ES-I3 (cell line): Measurements from ENCODE around the gene ABCB9.
"Not testable (repeated sequence)": the region's sequence is repeated elsewhere in the genome, so short reads cannot be mapped to it uniquely, and the experiment has no call there.

ENCODE experiments used
- H3K36me3 ChIP-seq: 2 replicates; pipeline ENCODE4 v1.6.1; 2013; ENCODE audit warnings: mild to moderate bottlenecking, low read length, control low read depth, moderate library complexity; ENCODE audit not compliant: insufficient read depth
- H3K4me1 ChIP-seq: 2 replicates; pipeline ENCODE4 v1.6.1; 2013; ENCODE audit warnings: mild to moderate bottlenecking, control low read depth, low read length; ENCODE audit not compliant: insufficient read depth
- H3K9ac ChIP-seq: 2 replicates; pipeline ENCODE4 v1.6.1; 2013; ENCODE audit warnings: low read depth, mild to moderate bottlenecking, low read length, moderate library complexity
- H3K9me3 ChIP-seq: 2 replicates; pipeline ENCODE4 v1.6.1; 2013; ENCODE audit warnings: mild to moderate bottlenecking, low read length, moderate library complexity; ENCODE audit not compliant: control insufficient read depth, insufficient read depth

ABCB9 gene

GRCh38 chr12:122903693-122904034, 62.6 kb downstream of the ABCB9 start:
- no peak overlapping the region for H3K9ac ChIP-seq
- peaks cover 8% of the 10 kb centered on the region; the same call in 1 of the 2 replicates for H3K4me1 ChIP-seq

GRCh38 chr12:122902854-122903692, 63.2 kb downstream of the ABCB9 start:
- H3K9me3 ChIP-seq, result no peaks in the 10 kb centered on the region
- H3K4me1 ChIP-seq, result peaks cover 8% of the 10 kb centered on the region; the same call in 1 of the 2 replicates

More at GRCh38 chr12:122903693-122904034, 62.6 kb downstream of the ABCB9 start:
- Histone ChIP-seq H3K36me3 (no peaks in the 10 kb centered on the region), H3K9me3 (no peaks in the 10 kb centered on the region)

GRCh38 chr12:122899887-122900286, 66.4 kb downstream of the ABCB9 start:
- Histone ChIP-seq H3K9ac (no peak overlapping the region), H3K36me3 (no peaks in the 10 kb centered on the region), H3K4me1 (peaks cover 8% of the 10 kb centered on the region; the same call in 1 of the 2 replicates), H3K9me3 (no peaks in the 10 kb centered on the region)

More at GRCh38 chr12:122902854-122903692, 63.2 kb downstream of the ABCB9 start:
- H3K36me3 ChIP-seq, result no peaks in the 10 kb centered on the region
- H3K9ac ChIP-seq, result no peak overlapping the region

- peaks cover 17% of the 10 kb centered on the region for H3K4me1 ChIP-seq
- H3K9ac ChIP-seq, result no peak overlapping the region
- H3K9me3 ChIP-seq, result no peaks in the 10 kb centered on the region
These were observed 69.6 kb downstream of the ABCB9 start for GRCh38 chr12:122896662-122897061.

GRCh38 chr12:122895704-122896636, 70.3 kb downstream of the ABCB9 start, which contains the start of gene VPS37B:
VPS37B (minus strand) TSS chr12:122896124; CDS start chr12:122896062, 62 bp downstream.
- H3K4me1 ChIP-seq, result peaks cover 24% of the 10 kb centered on the region
- peak within 1 kb of the TSS; percentile 94 for H3K9ac ChIP-seq
- no peaks in the 10 kb centered on the region for H3K36me3 ChIP-seq
- no peaks in the 10 kb centered on the region for H3K9me3 ChIP-seq

More at GRCh38 chr12:122896662-122897061, 69.6 kb downstream of the ABCB9 start:
- no peaks in the 10 kb centered on the region for H3K36me3 ChIP-seq

GRCh38 chr12:122895320-122895703, 71.0 kb downstream of the ABCB9 start:
- peak overlapping the region; percentile 94 for H3K9ac ChIP-seq
- no peaks in the 10 kb centered on the region for H3K36me3 ChIP-seq
- no peaks in the 10 kb centered on the region for H3K9me3 ChIP-seq
- peaks cover 28% of the 10 kb centered on the region for H3K4me1 ChIP-seq

GRCh38 chr12:122894193-122895121, 71.8 kb downstream of the ABCB9 start:
- Histone ChIP-seq H3K36me3 (no peaks in the 10 kb centered on the region), H3K4me1 (peaks cover 33% of the 10 kb centered on the region), H3K9ac (peak overlapping the region; percentile 94; the same call in 1 of the 2 replicates), H3K9me3 (no peaks in the 10 kb centered on the region)

GRCh38 chr12:122893208-122894153, 72.8 kb downstream of the ABCB9 start:
- no peaks in the 10 kb centered on the region for H3K36me3 ChIP-seq
- H3K4me1 ChIP-seq, result peaks cover 40% of the 10 kb centered on the region
- no peaks in the 10 kb centered on the region for H3K9me3 ChIP-seq
- no peak overlapping the region for H3K9ac ChIP-seq

- H3K36me3 ChIP-seq, H3K9ac ChIP-seq, H3K9me3 ChIP-seq: not testable (repeated sequence)
- H3K4me1 ChIP-seq, result peaks cover 48% of the 10 kb centered on the region
These were observed 73.5 kb downstream of the ABCB9 start for GRCh38 chr12:122892724-122893123.

GRCh38 chr12:122891661-122892525, 74.4 kb downstream of the ABCB9 start:
- peak overlapping the region; percentile 10; the same call in 1 of the 2 replicates for H3K9ac ChIP-seq
- peaks cover 54% of the 10 kb centered on the region for H3K4me1 ChIP-seq
- no peaks in the 10 kb centered on the region for H3K36me3 ChIP-seq
- H3K9me3 ChIP-seq, result no peaks in the 10 kb centered on the region

GRCh38 chr12:122889761-122890520, 76.3 kb downstream of the ABCB9 start:
- no peaks in the 10 kb centered on the region for H3K9me3 ChIP-seq
- no peaks in the 10 kb centered on the region for H3K36me3 ChIP-seq
- H3K9ac ChIP-seq, result no peak overlapping the region
- H3K4me1 ChIP-seq, result peaks cover 56% of the 10 kb centered on the region
